Heart left ventricle (tissue), 16 donors: Measurements from ENCODE around the gene DEGS2. TPM values are rescaled to one million over a fixed set of nuclear protein-coding genes. Genes with fewer than 3 reads are reported as not detected.

Experiments
- ATAC-seq, 4 donors: fragments of 200-7000 bp; cut with Tn5 transposase; one replicate each; pipeline ENCODE4 v1.9.1; 2020 to 2022; ENCODE audit warnings: moderate library complexity in 4 of 4, mild to moderate bottlenecking in 3 of 4, moderate number of reproducible peaks in 1 of 4
- DNase-seq, 5 donors: peaks; one replicate each; pipeline ENCODE4 v3.0.0-alpha.2; 2020
- H3K27ac ChIP-seq, 12 donors: fragments of 200-600 bp; sonication (generic) in 4 of 12; one replicate each; pipeline versions ENCODE4 v1.5.0 to v1.8.0; 2016 to 2022; ENCODE audit warnings: mild to moderate bottlenecking in 2 of 12
- H3K27me3 ChIP-seq, 9 donors: fragments of 200-600 bp; sonication (generic) in 2 of 9; one replicate each; pipeline versions ENCODE4 v1.5.1 to v1.8.0; 2016 to 2022; ENCODE audit warnings: mild to moderate bottlenecking in 3 of 9
- H3K36me3 ChIP-seq, 9 donors: fragments of 200-600 bp; sonication (generic) in 2 of 9; one replicate each; pipeline versions ENCODE4 v1.5.0 to v1.8.0; 2018 to 2022; ENCODE audit warnings: mild to moderate bottlenecking in 2 of 9
- H3K4me1 ChIP-seq, 12 donors: fragments of 200-600 bp; sonication (generic) in 4 of 12; one replicate each; pipeline versions ENCODE4 v1.5.0 to v1.8.0; 2016 to 2022; ENCODE audit warnings: mild to moderate bottlenecking in 3 of 12
- H3K4me3 ChIP-seq, 12 donors: fragments of 200-600 bp; sonication (generic) in 4 of 12; one replicate each; pipeline versions ENCODE4 v1.5.0 to v1.8.0; 2017 to 2022; ENCODE audit warnings: mild to moderate bottlenecking in 9 of 12, moderate library complexity in 4 of 12
- H3K9me3 ChIP-seq, 12 donors: fragments of 200-600 bp; sonication (generic) in 4 of 12; one replicate each; pipeline versions ENCODE4 v1.5.0 to v1.8.0; 2016 to 2022; ENCODE audit warnings: mild to moderate bottlenecking in 1 of 12
- POLR2A ChIP-seq, 2 donors: fragments of 450-650 bp; IDR thresholded peaks; one replicate each; pipeline ENCODE4 v1.6.1; 2017; ENCODE audit warnings: antibody characterized with exemption in 2 of 2, mild to moderate bottlenecking in 2 of 2, moderate library complexity in 2 of 2
- WGBS, 4 donors: extraction: QIAGEN DNeasy Blood & Tissue Kit in 2 of 4; methylation state at CpG; one replicate each; pipeline versions ENCODE4 v1.1.5 to v1.1.7; 2013 to 2018; 5-methylcytosine and 5-hydroxymethylcytosine counted together
- intact Hi-C, 10 donors: fragments of 100-400 bp; cut with DNase I; formaldehyde crosslinking; loops; one replicate each; pipeline versions ENCODE4 v1.11.1 to v1.14.2; 2022
- polyA plus RNA-seq, 2 donors: library from polyadenylated mRNA; stranded (reverse); fragments of 200-250 nt; gene quantifications; one replicate each; pipeline ENCODE4 v1.2.3, GENCODE V29; 2013
- total RNA-seq, 9 donors: library from RNA; depleted of rRNA in 2 of 9; stranded (reverse); fragments of >200 nt in 2 of 9; fragmentation: NEBNext Ultra II Directional in 3 of 9; extraction: Animal tissue kit (Norgen Biotek cat#: 25700) in 3 of 9; gene quantifications; one replicate each; pipeline versions ENCODE4 v1.1.0 to v1.2.4, GENCODE V29; 2016 to 2023
- TF ChIP-seq, protein P1 (sequence below), 12 donors: fragments of 200-600 bp; sonication (generic) in 4 of 12; IDR thresholded peaks; one replicate each; pipeline versions ENCODE4 v1.5.0 to v1.8.0; 2018 to 2022; ENCODE audit warnings: antibody characterized with exemption in 12 of 12, mild to moderate bottlenecking in 5 of 12
- donor health status: ischemic (EF 13 %, LVEDD 7.1; RV severe dilation, severe dysfunction).
- donor health status: healthy with polysubstance abuse.
- donor health status: DM: no; HTN: yes; CAD: no.
- donor health status: DM: no; HTN: no; CAD: no.
- donor health status: ischemic (EF 25% LVEDD 6.9; RV normal size, moderate dysfunction).
- donor health status: ischemic (EF 25% LVEDD 5.7; RV mildly dilated, moderate dysfunction).
- donor health status: healthy.
- donor health status: DM: yes; HTN: yes; CAD: no.
- donor health status: ischemic (EF 35%, LVEDD 5.7; RV mildly dilated, moderate dysfunction).
- donor health status: nonischemic (EF 11% LVEDD 7.7; RV severe dilation, severe dysfunction).
- donor health status: DM: yes; HTN: yes; CAD: no.
- donor health status: PGD.
- donor health status: ischemic (EF 29% LVEDD 5.4; RV normal size, mild dysfunction).
- donor health status: nonischemic (EF 23%, LVEDD 6.1; RV moderate dilation, normal function).

Gene DEGS2
- total and polyA plus RNA-seq, 11 donors = 0.08 to 0.48 (median 0.30) TPM; not detected in 7

- H3K4me3 ChIP-seq = no peak overlapping the region
- H3K9me3 ChIP-seq = no peaks in the 10 kb centered on the region
- H3K36me3 ChIP-seq = peaks cover 0 to 31% (median 0%) of the 10 kb centered on the region in 9 donors
- TF ChIP-seq POLR2A (IDR thresholded peaks at IDR 0.05) = no peak
- H3K4me1 ChIP-seq = peaks cover 0 to 7% (median 0%) of the 10 kb centered on the region in 12 donors
- DNase-seq (no peak), ATAC-seq (no peak)
- H3K27ac ChIP-seq = no peak overlapping the region
- no peaks in the 10 kb centered on the region for H3K27me3 ChIP-seq
- intact Hi-C loops = loop anchor here in 1 of 10 donors (5.0 kb wide), 1 partner anchor 73 kb away; no protein-coding TSS in a partner anchor
- 94 to 97% (median 96%) methylated on average over 13 of the region's 13 CpGs for WGBS, 4 donors
These were observed 45.2 kb downstream of the DEGS2 start for GRCh38 chr14:100114109-100114765.

- TF ChIP-seq POLR2A (IDR thresholded peaks at IDR 0.05) = no peak
- TF ChIP-seq, protein P1, sequence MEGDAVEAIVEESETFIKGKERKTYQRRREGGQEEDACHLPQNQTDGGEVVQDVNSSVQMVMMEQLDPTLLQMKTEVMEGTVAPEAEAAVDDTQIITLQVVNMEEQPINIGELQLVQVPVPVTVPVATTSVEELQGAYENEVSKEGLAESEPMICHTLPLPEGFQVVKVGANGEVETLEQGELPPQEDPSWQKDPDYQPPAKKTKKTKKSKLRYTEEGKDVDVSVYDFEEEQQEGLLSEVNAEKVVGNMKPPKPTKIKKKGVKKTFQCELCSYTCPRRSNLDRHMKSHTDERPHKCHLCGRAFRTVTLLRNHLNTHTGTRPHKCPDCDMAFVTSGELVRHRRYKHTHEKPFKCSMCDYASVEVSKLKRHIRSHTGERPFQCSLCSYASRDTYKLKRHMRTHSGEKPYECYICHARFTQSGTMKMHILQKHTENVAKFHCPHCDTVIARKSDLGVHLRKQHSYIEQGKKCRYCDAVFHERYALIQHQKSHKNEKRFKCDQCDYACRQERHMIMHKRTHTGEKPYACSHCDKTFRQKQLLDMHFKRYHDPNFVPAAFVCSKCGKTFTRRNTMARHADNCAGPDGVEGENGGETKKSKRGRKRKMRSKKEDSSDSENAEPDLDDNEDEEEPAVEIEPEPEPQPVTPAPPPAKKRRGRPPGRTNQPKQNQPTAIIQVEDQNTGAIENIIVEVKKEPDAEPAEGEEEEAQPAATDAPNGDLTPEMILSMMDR (IDR thresholded peaks at IDR 0.05) = no peak
- WGBS, 4 donors = 74 to 76% (median 75%) methylated on average over 11 of the region's 11 CpGs
- H3K4me3 ChIP-seq = no peak overlapping the region
- H3K36me3 ChIP-seq = peaks cover 0 to 27% (median 0%) of the 10 kb centered on the region in 9 donors
- DNase-seq (no peak), ATAC-seq (no peak)
- intact Hi-C loops = loop anchor here in 2 of 10 donors (2.0 to 5.0 kb wide), 2 partner anchors 75 kb away; no protein-coding TSS in a partner anchor
- H3K9me3 ChIP-seq = no peaks in the 10 kb centered on the region
- no peaks in the 10 kb centered on the region for H3K27me3 ChIP-seq
- peak overlapping the region in 1 of 12 donors; percentile 30 for H3K27ac ChIP-seq
- H3K4me1 ChIP-seq = peaks cover 0 to 25% (median 17%) of the 10 kb centered on the region in 12 donors
These were observed 47.3 kb downstream of the DEGS2 start for GRCh38 chr14:100111931-100112704.

GRCh38 chr14:100110816-100111215 lies 48.6 kb downstream of the DEGS2 start:
- ATAC-seq = no peak

DNA sequence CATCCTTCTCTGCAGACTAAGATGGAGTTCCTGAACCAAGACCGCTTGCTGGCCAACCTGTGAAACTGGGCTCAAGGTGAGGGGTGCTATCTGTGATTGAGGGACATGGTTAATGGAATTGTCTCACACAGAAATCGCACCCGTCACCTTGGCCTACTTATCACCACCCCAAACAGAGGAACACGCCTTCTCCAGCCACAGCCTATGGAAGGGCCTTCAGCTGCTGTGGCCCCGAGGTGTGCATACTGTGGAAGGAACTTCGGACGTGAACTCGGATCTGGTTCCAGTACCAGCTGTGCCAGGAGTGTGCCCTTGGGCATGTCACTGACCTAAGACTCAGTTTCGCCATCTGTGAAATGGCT lies 49.9 kb downstream of the DEGS2 start:
- DNase-seq (no peak), ATAC-seq (no peak)
- H3K9me3 ChIP-seq = no peaks in the 10 kb centered on the region
- WGBS, 4 donors = 96 to 98% (median 97%) methylated on average over 9 of the region's 9 CpGs
- intact Hi-C loops = loop anchor here in 9 of 10 donors (2.0 to 10.0 kb wide), 9 partner anchors 37 to 129 kb away; no protein-coding TSS in a partner anchor
- H3K36me3 ChIP-seq = peaks cover 0 to 18% (median 0%) of the 10 kb centered on the region in 9 donors
- H3K4me3 ChIP-seq = no peak overlapping the region
- H3K27me3 ChIP-seq = no peaks in the 10 kb centered on the region
- H3K4me1 ChIP-seq = peaks cover 0 to 51% (median 36%) of the 10 kb centered on the region in 12 donors
- TF ChIP-seq POLR2A (IDR thresholded peaks at IDR 0.05) = no peak
- TF ChIP-seq, protein P1 (IDR thresholded peaks at IDR 0.05) = no peak
- H3K27ac ChIP-seq = no peak overlapping the region

More at GRCh38 chr14:100110816-100111215, 48.6 kb downstream of the DEGS2 start:
- DNase-seq = no peak
- no peak for TF ChIP-seq POLR2A (IDR thresholded peaks at IDR 0.05)
- TF ChIP-seq, protein P1 (IDR thresholded peaks at IDR 0.05) = no peak
- WGBS, 4 donors = 79 to 89% (median 85%) methylated on average over 6 of the region's 6 CpGs
- no peaks in the 10 kb centered on the region for H3K9me3 ChIP-seq
- intact Hi-C loops = loop anchor here in 1 of 10 donors (5.0 kb wide), 1 partner anchor 76 kb away; no protein-coding TSS in a partner anchor
- no peak overlapping the region for H3K4me3 ChIP-seq
- peaks cover 0 to 38% (median 24%) of the 10 kb centered on the region in 12 donors for H3K4me1 ChIP-seq
- H3K27ac ChIP-seq = no peak overlapping the region
- no peaks in the 10 kb centered on the region for H3K27me3 ChIP-seq
- H3K36me3 ChIP-seq = peaks cover 0 to 18% (median 0%) of the 10 kb centered on the region in 9 donors
